GM18517 (cell line): Measurements from ENCODE around the gene HYAL4.
"Not testable (repeated sequence)": the region's sequence is repeated elsewhere in the genome, so short reads cannot be mapped to it uniquely, and the experiment has no call there.

Source experiments
- ATAC-seq: cut with Tn5 transposase; IDR thresholded peaks from one replicate; pipeline ENCODE4 v1.9.1; 2021; ENCODE audit warnings: mild to moderate bottlenecking, moderate library complexity; ENCODE audit not compliant: unreplicated experiment

Gene HYAL4

GRCh38 chr7:123844712-123845219 lies at the start of gene HYAL4:
TSS of gene HYAL4 (plus strand) at chr7:123845169. CDS start at chr7:123868274, 23,105 bp downstream.
- no peak for ATAC-seq

- ATAC-seq, result no peak
Observed at GRCh38 chr7:123795917-123796316, 49.1 kb upstream of the HYAL4 start.

- no peak for ATAC-seq
Observed at GRCh38 chr7:123796568-123796967, 48.4 kb upstream of the HYAL4 start.

- peak; percentile 56 for ATAC-seq
Observed at GRCh38 chr7:123797673-123798531, 47.1 kb upstream of the HYAL4 start.

GRCh38 chr7:123798532-123799188 lies 46.3 kb upstream of the HYAL4 start:
- ATAC-seq, result no peak

- no peak for ATAC-seq
Observed at GRCh38 chr7:123802249-123802648, 42.7 kb upstream of the HYAL4 start.

GRCh38 chr7:123805287-123805686 lies 39.7 kb upstream of the HYAL4 start:
- no peak for ATAC-seq

GRCh38 chr7:123809471-123809870 lies 35.5 kb upstream of the HYAL4 start:
- ATAC-seq, result no peak

GRCh38 chr7:123811056-123811455 lies 33.9 kb upstream of the HYAL4 start:
- ATAC-seq, result no peak

- no peak for ATAC-seq
Observed at GRCh38 chr7:123816916-123817315, 28.1 kb upstream of the HYAL4 start.

GRCh38 chr7:123819001-123819400 lies 26.0 kb upstream of the HYAL4 start:
- ATAC-seq, result no peak

- not testable (repeated sequence) for ATAC-seq
Observed at GRCh38 chr7:123819795-123820194, 25.2 kb upstream of the HYAL4 start.

GRCh38 chr7:123820864-123821263 lies 24.1 kb upstream of the HYAL4 start:
- no peak for ATAC-seq

- no peak for ATAC-seq
Observed at GRCh38 chr7:123821320-123821719, 23.6 kb upstream of the HYAL4 start.

- peak; percentile 97 for ATAC-seq
Observed at GRCh38 chr7:123823898-123824753, 20.8 kb upstream of the HYAL4 start.

GRCh38 chr7:123824754-123825067 lies 20.3 kb upstream of the HYAL4 start:
- ATAC-seq, result peak; percentile 29

GRCh38 chr7:123828805-123829204 lies 16.2 kb upstream of the HYAL4 start:
- ATAC-seq, result no peak

- no peak for ATAC-seq
Observed at GRCh38 chr7:123836656-123837055, 8.3 kb upstream of the HYAL4 start.

- ATAC-seq, result not testable (repeated sequence)
Observed at GRCh38 chr7:123839106-123839505, 5.9 kb upstream of the HYAL4 start.

GRCh38 chr7:123844142-123844541 lies 827 bp upstream of the HYAL4 start:
- not testable (repeated sequence) for ATAC-seq

- ATAC-seq, result no peak
Observed at GRCh38 chr7:123845823-123846216, 851 bp downstream of the HYAL4 start.
